ENCODE results near the gene A2M. TPM values are rescaled to one million over a fixed set of nuclear protein-coding genes. Genes with fewer than 3 reads are reported as not detected.
"Not testable (repeated sequence)": the region's sequence is repeated elsewhere in the genome, so short reads cannot be mapped to it uniquely, and the experiment has no call there.

A2M gene
- total RNA-seq, 1 donor from 2014 or later = 1.4 TPM

DNA sequence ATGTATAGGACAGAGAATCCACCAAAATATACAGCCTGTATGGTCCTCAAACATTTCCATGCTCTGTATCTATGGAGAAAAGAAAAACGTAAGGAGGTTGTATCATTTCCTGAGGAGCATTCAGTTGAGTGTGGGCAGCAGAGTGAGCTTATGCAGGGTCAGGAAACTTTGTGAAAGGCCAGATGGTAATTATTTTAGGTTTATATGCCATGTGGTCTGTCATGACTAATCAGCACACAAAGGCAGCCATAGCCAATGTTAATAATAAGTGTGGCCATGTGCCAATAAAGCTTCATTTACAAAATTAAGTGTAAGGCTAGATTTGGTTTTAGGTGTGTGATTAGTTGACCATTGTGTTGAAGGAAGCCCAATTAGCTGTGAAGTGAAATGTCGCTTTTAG lies 33.2 kb upstream of the A2M start:
- Mint-ChIP-seq H3K9me3 (ENCODE audit: unreplicated experiment) (peaks cover 13% of the 10 kb centered on the region), H3K27ac (ENCODE audit: unreplicated experiment) (no peak overlapping the region), H3K36me3 (ENCODE audit: low read depth, unreplicated experiment) (peaks cover 10% of the 10 kb centered on the region), H3K4me3 (ENCODE audit: unreplicated experiment) (no peak overlapping the region), H3K27me3 (ENCODE audit: unreplicated experiment) (peaks cover 3% of the 10 kb centered on the region), H3K4me1 (ENCODE audit: unreplicated experiment) (peaks cover 3% of the 10 kb centered on the region)
- TF ChIP-seq, protein P1, sequence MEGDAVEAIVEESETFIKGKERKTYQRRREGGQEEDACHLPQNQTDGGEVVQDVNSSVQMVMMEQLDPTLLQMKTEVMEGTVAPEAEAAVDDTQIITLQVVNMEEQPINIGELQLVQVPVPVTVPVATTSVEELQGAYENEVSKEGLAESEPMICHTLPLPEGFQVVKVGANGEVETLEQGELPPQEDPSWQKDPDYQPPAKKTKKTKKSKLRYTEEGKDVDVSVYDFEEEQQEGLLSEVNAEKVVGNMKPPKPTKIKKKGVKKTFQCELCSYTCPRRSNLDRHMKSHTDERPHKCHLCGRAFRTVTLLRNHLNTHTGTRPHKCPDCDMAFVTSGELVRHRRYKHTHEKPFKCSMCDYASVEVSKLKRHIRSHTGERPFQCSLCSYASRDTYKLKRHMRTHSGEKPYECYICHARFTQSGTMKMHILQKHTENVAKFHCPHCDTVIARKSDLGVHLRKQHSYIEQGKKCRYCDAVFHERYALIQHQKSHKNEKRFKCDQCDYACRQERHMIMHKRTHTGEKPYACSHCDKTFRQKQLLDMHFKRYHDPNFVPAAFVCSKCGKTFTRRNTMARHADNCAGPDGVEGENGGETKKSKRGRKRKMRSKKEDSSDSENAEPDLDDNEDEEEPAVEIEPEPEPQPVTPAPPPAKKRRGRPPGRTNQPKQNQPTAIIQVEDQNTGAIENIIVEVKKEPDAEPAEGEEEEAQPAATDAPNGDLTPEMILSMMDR (IDR thresholded peaks at IDR 0.05; ENCODE audit: unreplicated experiment) = no peak
- no peak for DNase-seq (ENCODE audit: low spot score)

DNA sequence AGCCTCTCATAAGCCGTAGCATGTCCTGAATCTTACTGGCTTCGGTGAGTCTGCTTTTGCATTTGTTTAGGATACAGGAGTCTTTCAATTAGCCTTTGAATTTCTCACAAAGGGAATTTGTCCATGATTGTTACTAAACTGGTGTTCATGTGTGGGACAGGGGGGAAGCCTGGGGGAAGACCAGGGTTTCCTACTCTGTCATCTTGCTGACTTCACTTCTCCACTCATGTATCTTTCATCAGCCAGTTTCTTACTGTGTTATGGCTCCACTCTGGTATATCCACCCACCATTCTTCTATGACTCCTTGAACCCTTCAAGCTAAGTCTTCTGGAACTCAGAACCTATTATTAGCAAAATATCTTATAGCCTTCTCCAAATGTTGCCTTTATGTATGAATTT lies 31.7 kb upstream of the A2M start:
- Mint-ChIP-seq H3K4me3 (ENCODE audit: unreplicated experiment) (no peak overlapping the region), H3K36me3 (ENCODE audit: low read depth, unreplicated experiment) (peaks cover 16% of the 10 kb centered on the region), H3K4me1 (ENCODE audit: unreplicated experiment) (peaks cover 3% of the 10 kb centered on the region), H3K27me3 (ENCODE audit: unreplicated experiment) (peaks cover 5% of the 10 kb centered on the region), H3K27ac (ENCODE audit: unreplicated experiment) (no peak overlapping the region), H3K9me3 (ENCODE audit: unreplicated experiment) (peaks cover 24% of the 10 kb centered on the region)
- TF ChIP-seq, protein P1 (IDR thresholded peaks at IDR 0.05; ENCODE audit: unreplicated experiment) = no peak
- no peak for DNase-seq (ENCODE audit: low spot score)

- peaks cover 16% of the 10 kb centered on the region for H3K36me3 Mint-ChIP-seq (ENCODE audit: low read depth, unreplicated experiment)
- no peak overlapping the region for H3K27ac Mint-ChIP-seq (ENCODE audit: unreplicated experiment)
- peaks cover 5% of the 10 kb centered on the region for H3K27me3 Mint-ChIP-seq (ENCODE audit: unreplicated experiment)
- TF ChIP-seq, protein P1 (IDR thresholded peaks at IDR 0.05; ENCODE audit: unreplicated experiment) = no peak
- H3K4me3 Mint-ChIP-seq (ENCODE audit: unreplicated experiment) = no peak overlapping the region
- DNase-seq (ENCODE audit: low spot score) = no peak
- H3K9me3 Mint-ChIP-seq (ENCODE audit: unreplicated experiment) = peaks cover 24% of the 10 kb centered on the region
- H3K4me1 Mint-ChIP-seq (ENCODE audit: unreplicated experiment) = peaks cover under 1% of the 10 kb centered on the region
These were observed 29.0 kb upstream of the A2M start for GRCh38 chr12:9144730-9145106.

DNA sequence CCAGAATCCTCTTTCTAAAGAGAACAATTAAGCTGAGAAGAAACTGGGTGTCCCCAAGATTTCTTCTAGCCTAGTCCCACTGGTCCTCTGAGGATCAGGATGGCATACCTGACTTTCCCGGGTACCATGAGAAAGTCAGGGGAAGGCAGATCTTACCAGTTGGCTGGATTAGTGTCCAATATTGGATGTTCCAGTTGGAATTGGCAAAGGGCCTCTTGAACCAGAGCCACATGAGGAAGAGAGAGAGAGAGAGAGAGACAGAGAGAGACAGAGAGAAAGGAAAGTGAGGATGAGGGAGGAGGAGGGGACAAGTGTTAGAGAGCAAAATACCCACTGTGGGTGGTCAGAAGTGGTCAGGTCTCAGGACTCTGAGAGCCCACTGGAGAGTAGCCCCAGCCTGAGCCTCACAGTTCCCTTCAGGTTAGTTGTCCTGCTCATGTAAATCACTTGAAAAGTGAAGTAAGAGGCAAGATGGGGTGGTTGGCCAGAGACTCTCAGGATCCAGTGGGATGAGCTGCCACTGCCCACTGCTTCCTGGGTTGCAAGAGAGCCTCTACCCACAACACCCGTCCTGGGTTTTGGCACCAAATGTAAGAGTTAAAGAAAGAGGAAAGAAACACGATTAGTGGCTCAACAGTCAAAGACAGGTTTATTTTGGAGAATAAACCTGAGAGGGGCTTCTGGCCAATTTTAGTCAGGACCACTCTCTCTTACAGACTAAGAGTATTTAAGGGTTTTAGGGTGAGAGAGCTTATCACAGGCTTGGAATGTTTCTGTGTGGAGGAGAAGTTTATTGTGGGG lies 28.4 kb upstream of the A2M start:
- TF ChIP-seq, protein P1 (IDR thresholded peaks at IDR 0.05; ENCODE audit: unreplicated experiment) = no peak
- DNase-seq (ENCODE audit: low spot score) = no peak
- peaks cover 24% of the 10 kb centered on the region for H3K9me3 Mint-ChIP-seq (ENCODE audit: unreplicated experiment)
- H3K4me3 Mint-ChIP-seq (ENCODE audit: unreplicated experiment) = no peak overlapping the region
- peaks cover 16% of the 10 kb centered on the region for H3K36me3 Mint-ChIP-seq (ENCODE audit: low read depth, unreplicated experiment)
- H3K27me3 Mint-ChIP-seq (ENCODE audit: unreplicated experiment) = peaks cover 5% of the 10 kb centered on the region
- H3K27ac Mint-ChIP-seq (ENCODE audit: unreplicated experiment) = no peak overlapping the region
- no peaks in the 10 kb centered on the region for H3K4me1 Mint-ChIP-seq (ENCODE audit: unreplicated experiment)

- TF ChIP-seq, protein P1 (IDR thresholded peaks at IDR 0.05; ENCODE audit: unreplicated experiment) = no peak
- H3K4me3 Mint-ChIP-seq (ENCODE audit: unreplicated experiment) = peak overlapping the region; percentile 15
- peaks cover 16% of the 10 kb centered on the region for H3K36me3 Mint-ChIP-seq (ENCODE audit: low read depth, unreplicated experiment)
- H3K4me1 Mint-ChIP-seq (ENCODE audit: unreplicated experiment) = no peaks in the 10 kb centered on the region
- peaks cover 24% of the 10 kb centered on the region for H3K9me3 Mint-ChIP-seq (ENCODE audit: unreplicated experiment)
- no peak for DNase-seq (ENCODE audit: low spot score)
- H3K27ac Mint-ChIP-seq (ENCODE audit: unreplicated experiment) = no peak overlapping the region
- H3K27me3 Mint-ChIP-seq (ENCODE audit: unreplicated experiment) = peaks cover 3% of the 10 kb centered on the region
These were observed 27.4 kb upstream of the A2M start for GRCh38 chr12:9143137-9143536.

DNA sequence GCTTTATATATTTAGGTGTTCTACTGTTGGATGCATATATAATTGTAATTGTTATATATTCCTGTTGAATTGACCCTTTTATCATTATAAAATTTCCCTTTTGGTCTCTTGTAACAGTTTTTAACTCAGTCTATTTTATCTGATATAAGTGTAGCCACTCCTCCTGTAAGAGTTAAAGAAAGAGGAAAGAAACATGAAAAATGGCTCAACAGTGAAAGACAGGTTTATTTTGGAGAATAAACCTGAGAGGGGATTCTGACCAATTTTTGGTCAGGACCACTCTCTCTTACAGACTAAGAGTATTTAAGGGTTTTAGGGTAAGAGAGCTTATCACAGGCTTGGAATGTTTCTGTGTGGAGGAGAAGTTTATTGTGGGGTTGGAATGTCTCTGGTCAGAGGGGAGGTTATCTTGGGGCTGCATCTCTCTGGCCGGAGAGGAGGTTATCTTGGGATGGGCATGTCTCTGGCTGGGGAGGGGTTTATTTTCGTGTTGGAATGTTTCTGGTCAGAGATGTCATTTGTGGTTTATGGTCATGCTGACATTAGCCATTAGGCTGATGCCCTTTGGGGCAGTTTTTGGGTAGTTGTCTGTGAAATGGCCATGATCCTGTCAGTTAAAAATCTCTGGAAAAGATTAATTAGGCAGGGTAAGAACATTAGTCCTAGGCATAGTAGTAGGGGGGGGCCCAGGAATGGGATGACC lies 24.0 kb upstream of the A2M start:
- H3K4me3 Mint-ChIP-seq (ENCODE audit: unreplicated experiment); H3K27me3 Mint-ChIP-seq (ENCODE audit: unreplicated experiment); DNase-seq (ENCODE audit: low spot score); H3K27ac Mint-ChIP-seq (ENCODE audit: unreplicated experiment); H3K4me1 Mint-ChIP-seq (ENCODE audit: unreplicated experiment): not testable (repeated sequence)
- H3K36me3 Mint-ChIP-seq (ENCODE audit: low read depth, unreplicated experiment) = peaks cover 14% of the 10 kb centered on the region
- peaks cover 18% of the 10 kb centered on the region for H3K9me3 Mint-ChIP-seq (ENCODE audit: unreplicated experiment)

Data from endothelial cell (in vitro differentiated cells).